Activated naive CD8-positive, alpha-beta T cell treated with anti-CD3 and anti-CD28 coated beads, Interleukin-2, amount 10 ng/mL, durations not matched to agents 7 days and 5 days (primary cell): ENCODE data around the gene NDUFA11. TPM values are rescaled to one million over a fixed set of nuclear protein-coding genes. Genes with fewer than 3 reads are reported as not detected.

Source experiments
- ATAC-seq: fragments of 150-1000 bp; cut with Tn5 transposase; one replicate; pipeline ENCODE4 v1.10.0; 2021; ENCODE audit warnings: low read depth, moderate library complexity
- POLR2A ChIA-PET: fragments of 350-600 bp; sonication (Branson Sonifier 250); formaldehyde crosslinking; loops from one replicate; lab custom pipeline; 2021; ENCODE audit warnings: antibody characterized with exemption; lab: Charles Lee
- DNase-seq: peaks from one replicate; pipeline ENCODE4 v3.0.0; 2021
- H3K27ac Mint-ChIP-seq: one replicate; pipeline ENCODE4 v1.8.0; 2022; ENCODE audit warnings: mild to moderate bottlenecking, mixed read lengths
- H3K27me3 Mint-ChIP-seq: one replicate; pipeline ENCODE4 v1.8.0; 2022; ENCODE audit warnings: mild to moderate bottlenecking, moderate library complexity, mixed read lengths
- H3K36me3 Mint-ChIP-seq: one replicate; pipeline ENCODE4 v1.8.0; 2021; ENCODE audit warnings: mild to moderate bottlenecking, mixed read lengths
- H3K4me1 Mint-ChIP-seq: one replicate; pipeline ENCODE4 v1.8.0; 2021; ENCODE audit warnings: mixed read lengths
- H3K4me3 Mint-ChIP-seq: one replicate; pipeline ENCODE4 v1.8.0; 2022; ENCODE audit warnings: mild to moderate bottlenecking, moderate library complexity, mixed read lengths
- H3K9me3 Mint-ChIP-seq: one replicate; pipeline ENCODE4 v1.8.0; 2021; ENCODE audit warnings: mixed read lengths
- total RNA-seq, 2 experiments: library from RNA; stranded (reverse); gene quantifications; one replicate each; pipeline ENCODE4 v1.2.3, GENCODE V29; 2021

NDUFA11 gene
- total RNA-seq, 2 experiments from 2014 or later: 187 to 193 TPM

DNA sequence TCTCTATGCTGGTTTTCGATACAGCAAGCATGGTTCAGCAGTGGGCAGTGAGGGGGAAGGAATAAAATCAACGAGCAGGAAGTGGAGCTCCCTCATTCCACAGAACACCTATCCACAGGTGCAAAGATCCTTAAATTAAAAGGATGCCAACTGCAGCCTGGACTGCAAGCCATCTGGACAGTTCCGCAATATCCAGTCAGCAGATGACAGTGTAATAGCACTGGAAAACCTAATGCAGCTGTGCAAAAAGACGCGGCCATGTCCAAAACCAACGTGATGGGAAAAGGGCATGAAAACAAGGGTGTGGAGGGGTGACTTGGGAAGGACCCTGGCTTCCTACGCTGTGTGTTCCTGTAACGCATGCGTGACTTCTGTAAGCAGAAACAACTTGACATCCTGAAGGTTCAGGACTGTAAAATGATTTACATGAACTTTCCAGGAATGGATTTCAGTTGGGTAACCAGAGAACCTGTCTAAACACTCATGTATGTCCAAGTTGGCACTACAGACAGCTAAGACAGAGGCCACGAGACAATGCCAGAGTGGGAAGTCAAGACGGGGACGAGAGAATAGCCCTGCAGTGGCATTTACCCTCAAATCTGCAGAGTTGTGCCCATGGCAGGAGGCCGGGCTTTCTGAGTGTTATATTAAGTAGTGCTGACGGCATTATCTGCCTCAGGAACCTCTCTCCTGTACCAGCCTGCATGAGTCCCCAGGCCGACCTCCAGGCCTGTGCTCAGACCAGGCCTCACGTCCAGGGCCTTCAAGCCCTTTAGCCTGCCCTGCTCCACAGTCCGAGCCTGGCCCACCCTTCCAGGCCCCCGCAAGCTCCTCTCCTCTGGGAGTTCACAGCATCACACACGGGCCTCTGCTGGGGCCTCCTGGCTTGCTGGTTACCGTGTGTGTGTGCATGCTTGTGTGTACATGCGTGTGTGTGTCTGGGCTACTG is 36.9 kb upstream of the NDUFA11 start:
- no peaks in the 10 kb centered on the region for H3K27me3 Mint-ChIP-seq
- DNase-seq (no peak), ATAC-seq (no peak)
- POLR2A ChIA-PET: no interaction called here
- H3K9me3 Mint-ChIP-seq: no peaks in the 10 kb centered on the region
- no peak overlapping the region for H3K4me3 Mint-ChIP-seq
- H3K36me3 Mint-ChIP-seq: peaks cover 3% of the 10 kb centered on the region
- peaks cover 7% of the 10 kb centered on the region for H3K4me1 Mint-ChIP-seq
- H3K27ac Mint-ChIP-seq: no peak overlapping the region

DNA sequence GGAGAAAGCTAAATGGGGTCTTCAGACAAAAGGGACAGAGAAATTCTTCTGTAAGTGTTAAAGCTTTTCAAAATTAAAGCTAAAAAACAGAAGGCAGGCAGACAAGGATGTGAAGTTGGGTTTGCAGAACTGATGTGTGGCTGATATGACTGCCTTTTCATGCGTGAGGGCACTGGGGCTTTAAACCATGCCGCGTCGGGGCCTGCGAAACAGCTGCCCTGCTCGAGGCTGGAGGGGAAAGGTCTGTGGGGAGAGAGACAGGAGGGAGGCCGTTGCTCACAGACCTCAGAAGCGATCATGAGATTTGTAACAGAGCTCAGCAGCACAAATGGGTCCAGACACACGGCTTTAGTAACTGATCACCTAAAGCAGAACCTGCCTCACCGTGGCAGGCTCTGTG is 34.0 kb upstream of the NDUFA11 start:
- DNase-seq: no peak
- Mint-ChIP-seq H3K36me3 (peaks cover 7% of the 10 kb centered on the region), H3K4me3 (no peak overlapping the region), H3K9me3 (no peaks in the 10 kb centered on the region), H3K27ac (peak overlapping the region; percentile 34), H3K27me3 (no peaks in the 10 kb centered on the region), H3K4me1 (no peaks in the 10 kb centered on the region)
- POLR2A ChIA-PET: interaction anchor here (0.6 kb wide), 1 partner anchor 222 kb away, joined by 3 read pairs; no protein-coding TSS in a partner anchor
- ATAC-seq: no peak

GRCh38 chr19:5936292-5936592 is 32.7 kb upstream of the NDUFA11 start:
- ATAC-seq: no peak
- Mint-ChIP-seq H3K36me3 (peaks cover 7% of the 10 kb centered on the region), H3K27ac (no peak overlapping the region), H3K9me3 (no peaks in the 10 kb centered on the region), H3K27me3 (no peaks in the 10 kb centered on the region), H3K4me3 (no peak overlapping the region), H3K4me1 (no peaks in the 10 kb centered on the region)
- no peak for DNase-seq
- POLR2A ChIA-PET: no interaction called here

DNA sequence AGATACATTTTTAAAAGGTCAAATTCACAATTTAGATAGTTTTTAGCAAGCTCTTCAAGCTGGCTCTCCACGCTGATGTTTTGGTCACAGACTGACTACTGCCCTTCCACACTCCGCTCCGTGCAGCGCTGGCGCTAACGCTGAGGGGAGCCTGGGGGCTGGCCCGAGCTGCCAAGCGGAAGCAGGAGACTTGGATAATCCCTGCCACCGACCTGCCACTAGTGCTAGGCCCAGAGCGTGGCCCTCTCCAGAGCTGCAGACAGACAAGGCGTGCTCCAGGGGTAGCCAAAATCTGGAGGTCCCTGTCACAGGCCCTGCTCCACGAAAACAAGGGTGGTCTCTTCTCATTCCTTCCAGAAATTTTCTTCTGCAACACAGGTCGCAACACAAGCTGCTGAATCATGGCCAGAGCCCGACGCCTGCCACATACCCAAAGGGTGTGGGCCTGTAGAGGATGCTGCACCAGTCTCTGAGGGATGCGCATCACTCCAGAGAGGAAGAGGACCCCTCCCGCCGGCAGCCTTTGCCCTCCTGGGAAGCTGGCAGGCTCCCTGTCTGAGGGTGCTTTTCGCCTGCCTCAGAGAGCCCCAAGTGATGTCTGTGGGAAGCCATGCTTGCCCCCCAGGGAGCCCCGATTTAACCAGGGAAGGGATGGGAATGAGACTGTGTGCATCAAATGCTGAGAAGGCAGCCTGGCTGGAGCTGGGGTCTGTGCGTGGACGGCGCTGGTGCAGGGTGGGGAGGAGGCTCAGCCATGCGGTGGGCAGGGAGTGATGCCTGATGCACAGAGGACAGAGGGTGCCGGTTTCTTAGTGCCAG is 32.1 kb upstream of the NDUFA11 start:
- H3K4me3 Mint-ChIP-seq: no peak overlapping the region
- H3K27me3 Mint-ChIP-seq: no peaks in the 10 kb centered on the region
- no peaks in the 10 kb centered on the region for H3K9me3 Mint-ChIP-seq
- H3K36me3 Mint-ChIP-seq: peaks cover 7% of the 10 kb centered on the region
- no peaks in the 10 kb centered on the region for H3K4me1 Mint-ChIP-seq
- POLR2A ChIA-PET: no interaction called here
- H3K27ac Mint-ChIP-seq: no peak overlapping the region
- DNase-seq (no peak), ATAC-seq (no peak)

- Mint-ChIP-seq H3K4me1 (no peaks in the 10 kb centered on the region), H3K4me3 (no peak overlapping the region), H3K36me3 (peaks cover 7% of the 10 kb centered on the region), H3K27me3 (no peaks in the 10 kb centered on the region), H3K27ac (no peak overlapping the region), H3K9me3 (no peaks in the 10 kb centered on the region)
- POLR2A ChIA-PET: no interaction called here
- no peak for DNase-seq
- ATAC-seq: no peak
Measured at GRCh38 chr19:5934774-5935472, 31.3 kb upstream of the NDUFA11 start.

DNA sequence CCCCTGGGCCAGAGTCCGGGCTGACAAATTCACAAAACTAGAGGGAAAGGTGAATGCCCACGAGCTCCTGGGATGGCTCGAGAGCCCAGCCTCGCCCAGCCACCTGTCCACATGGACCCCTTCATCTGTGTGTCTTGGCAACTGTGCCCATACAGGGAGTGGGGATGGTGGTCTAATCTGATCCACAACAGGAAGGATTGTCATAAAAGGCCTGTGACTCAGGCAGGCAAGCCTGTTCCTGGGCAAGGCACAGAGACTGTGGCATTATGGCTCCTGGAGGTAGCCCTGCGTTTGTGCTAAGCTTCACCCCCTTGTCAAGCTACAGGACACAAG is 30.4 kb upstream of the NDUFA11 start:
- POLR2A ChIA-PET: interaction anchor here (1.3 kb wide), 1 partner anchor 13 kb away, joined by 4 read pairs; no protein-coding TSS in a partner anchor
- H3K4me1 Mint-ChIP-seq: no peaks in the 10 kb centered on the region
- H3K27ac Mint-ChIP-seq: no peak overlapping the region

DNA sequence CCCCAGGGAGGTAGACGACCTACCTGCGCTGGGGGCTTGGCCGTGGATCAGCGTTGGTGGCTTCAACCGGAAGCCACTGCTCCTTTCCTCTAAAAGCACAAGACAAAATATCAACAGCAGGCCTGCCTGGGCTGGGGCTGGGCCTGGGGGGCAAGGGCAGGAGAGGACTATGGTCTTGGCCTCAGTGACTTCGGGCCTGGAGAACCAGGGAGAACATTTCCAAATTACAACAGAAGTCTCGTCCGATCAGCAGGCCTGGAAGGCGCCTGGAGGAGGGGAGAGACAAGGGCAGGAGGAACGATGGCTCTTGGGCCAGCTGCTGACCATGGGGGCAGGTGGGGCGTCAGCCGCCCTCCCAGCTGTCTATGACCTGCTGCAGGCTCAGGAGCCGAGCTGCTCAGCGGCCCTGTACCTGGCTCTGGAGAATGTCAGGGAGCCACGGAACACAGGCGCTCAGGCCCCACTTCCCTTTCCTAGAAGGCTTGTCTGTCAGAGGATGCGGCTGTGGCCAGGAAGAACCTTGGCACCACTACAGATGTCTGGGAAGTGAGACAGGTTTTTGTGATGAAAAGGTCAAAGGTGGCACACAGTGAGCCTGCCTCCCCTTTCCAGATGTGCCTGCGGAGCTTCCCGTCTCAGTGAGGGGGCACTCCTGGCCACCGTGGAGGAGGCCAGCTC is 29.9 kb upstream of the NDUFA11 start:
- no peak for ATAC-seq
- Mint-ChIP-seq H3K27ac (no peak overlapping the region), H3K4me1 (no peaks in the 10 kb centered on the region), H3K27me3 (no peaks in the 10 kb centered on the region), H3K9me3 (no peaks in the 10 kb centered on the region), H3K4me3 (no peak overlapping the region), H3K36me3 (peaks cover 7% of the 10 kb centered on the region)
- POLR2A ChIA-PET: interaction anchor here (1.3 kb wide), 1 partner anchor 13 kb away, joined by 4 read pairs; no protein-coding TSS in a partner anchor
- DNase-seq: no peak

More for the DNA sequence above, 30.4 kb upstream of the NDUFA11 start:
- peaks cover 7% of the 10 kb centered on the region for H3K36me3 Mint-ChIP-seq
- DNase-seq: no peak
- H3K4me3 Mint-ChIP-seq: no peak overlapping the region
- no peaks in the 10 kb centered on the region for H3K9me3 Mint-ChIP-seq
- no peaks in the 10 kb centered on the region for H3K27me3 Mint-ChIP-seq
- ATAC-seq: no peak

GRCh38 chr19:5932609-5933262 is 29.1 kb upstream of the NDUFA11 start:
- Mint-ChIP-seq H3K4me3 (no peak overlapping the region), H3K9me3 (no peaks in the 10 kb centered on the region), H3K4me1 (no peaks in the 10 kb centered on the region), H3K36me3 (peaks cover 9% of the 10 kb centered on the region), H3K27me3 (no peaks in the 10 kb centered on the region), H3K27ac (no peak overlapping the region)
- POLR2A ChIA-PET: no interaction called here
- DNase-seq (no peak), ATAC-seq (no peak)

DNA sequence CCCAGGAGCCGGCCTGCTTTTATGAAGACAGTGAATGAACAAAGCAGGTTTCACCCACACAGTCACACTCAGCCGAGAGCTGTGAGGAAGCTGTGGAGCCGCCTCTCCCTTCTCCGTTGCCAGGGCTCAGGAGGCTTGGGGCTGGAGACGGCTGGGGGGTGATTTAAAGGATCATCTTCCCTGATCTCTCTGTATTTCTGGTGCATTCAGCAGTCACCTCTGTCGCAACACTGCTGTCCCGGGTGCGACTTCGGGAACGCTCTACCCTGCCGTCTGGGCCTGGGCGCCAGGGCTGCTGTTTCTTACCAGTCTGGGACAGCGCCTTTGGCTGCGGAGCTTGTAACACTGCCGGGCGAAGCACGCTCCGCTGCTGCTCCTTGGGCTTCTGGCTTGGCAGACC is 28.6 kb upstream of the NDUFA11 start:
- no peak overlapping the region for H3K27ac Mint-ChIP-seq
- POLR2A ChIA-PET: no interaction called here
- no peaks in the 10 kb centered on the region for H3K4me1 Mint-ChIP-seq
- ATAC-seq: no peak
- no peaks in the 10 kb centered on the region for H3K9me3 Mint-ChIP-seq
- no peaks in the 10 kb centered on the region for H3K27me3 Mint-ChIP-seq
- no peak overlapping the region for H3K4me3 Mint-ChIP-seq
- DNase-seq: no peak
- peaks cover 9% of the 10 kb centered on the region for H3K36me3 Mint-ChIP-seq

DNA sequence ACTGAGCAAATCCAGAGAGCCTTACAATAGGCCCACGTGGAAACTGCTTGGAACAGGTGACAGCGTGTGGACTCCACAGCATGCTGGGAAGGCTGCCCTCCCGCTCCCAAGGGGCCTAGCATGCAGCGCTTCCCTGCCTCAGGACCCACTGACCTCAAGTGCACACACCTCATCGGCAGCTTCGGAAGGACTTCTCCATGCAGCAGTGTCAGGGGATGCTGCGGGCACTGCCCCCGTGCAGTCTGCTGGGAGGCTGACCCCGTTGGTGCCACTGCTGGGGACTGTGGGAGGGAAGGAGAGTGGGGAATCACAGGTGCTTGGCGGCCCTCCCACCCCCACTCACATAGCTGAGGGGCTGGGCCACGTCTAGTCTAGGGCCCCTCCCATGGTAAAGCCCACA is 27.7 kb upstream of the NDUFA11 start:
- no peak for DNase-seq
- Mint-ChIP-seq H3K36me3 (peaks cover 10% of the 10 kb centered on the region), H3K4me1 (no peaks in the 10 kb centered on the region), H3K9me3 (no peaks in the 10 kb centered on the region), H3K27ac (no peak overlapping the region), H3K27me3 (no peaks in the 10 kb centered on the region), H3K4me3 (no peak overlapping the region)
- POLR2A ChIA-PET: no interaction called here
- no peak for ATAC-seq

- H3K9me3 Mint-ChIP-seq: no peaks in the 10 kb centered on the region
- ATAC-seq (no peak), DNase-seq (no peak)
- H3K27me3 Mint-ChIP-seq: no peaks in the 10 kb centered on the region
- H3K4me3 Mint-ChIP-seq: no peak overlapping the region
- no peak overlapping the region for H3K27ac Mint-ChIP-seq
- no peaks in the 10 kb centered on the region for H3K4me1 Mint-ChIP-seq
- POLR2A ChIA-PET: no interaction called here
- peaks cover 8% of the 10 kb centered on the region for H3K36me3 Mint-ChIP-seq
Measured at GRCh38 chr19:5929625-5930024, 26.0 kb upstream of the NDUFA11 start.

DNA sequence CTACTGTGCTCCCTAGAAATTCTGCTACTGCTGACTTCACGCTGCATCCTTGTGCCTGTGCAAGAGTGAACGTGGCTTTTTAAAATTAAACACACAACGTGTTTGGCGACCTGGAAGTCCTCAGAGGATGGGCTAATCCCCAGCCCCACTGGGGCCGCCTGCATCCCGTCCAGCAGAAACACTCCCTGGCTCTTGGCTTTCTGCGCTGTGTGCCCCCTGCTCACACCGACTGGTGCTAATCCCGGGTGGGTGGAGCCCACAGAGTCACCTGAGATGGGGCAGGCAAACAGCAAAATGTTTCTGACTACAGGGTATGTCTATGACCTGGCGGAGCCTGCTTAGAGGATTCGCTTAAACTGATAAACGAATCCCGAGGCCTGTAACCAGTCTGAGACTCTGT is 25.6 kb upstream of the NDUFA11 start:
- H3K4me1 Mint-ChIP-seq: no peaks in the 10 kb centered on the region
- no peaks in the 10 kb centered on the region for H3K27me3 Mint-ChIP-seq
- peaks cover 8% of the 10 kb centered on the region for H3K36me3 Mint-ChIP-seq
- no peak overlapping the region for H3K27ac Mint-ChIP-seq
- H3K9me3 Mint-ChIP-seq: no peaks in the 10 kb centered on the region
- POLR2A ChIA-PET: no interaction called here
- no peak overlapping the region for H3K4me3 Mint-ChIP-seq
- ATAC-seq (no peak), DNase-seq (no peak)
